GM13976 (cell line): ENCODE measurements around the gene SPTLC1.
"Not testable (repeated sequence)": the region's sequence is repeated elsewhere in the genome, so short reads cannot be mapped to it uniquely, and the experiment has no call there.

ENCODE experiments used
- DNase-seq: peaks from one replicate; pipeline ENCODE4 v3.0.0; 2012; ENCODE audit warnings: low spot score
- in situ Hi-C: fragments of 300-500 bp; cut with MboI; formaldehyde crosslinking; loops from one replicate; pipeline ENCODE4 v1.12.0; 2022; ENCODE audit warnings: low sequenced_read_pairs, mixed read lengths, inconsistent platforms; ENCODE audit not compliant: unreplicated experiment
- TF ChIP-seq, protein P1 (sequence below): IDR thresholded peaks from 2 replicates; pipeline ENCODE4 v1.5.1; 2012; ENCODE audit warnings: borderline replicate concordance, mild to moderate bottlenecking; ENCODE audit not compliant: insufficient read depth; ENCODE audit errors: extremely low read depth, missing control alignments, control extremely low read depth

The SPTLC1 gene

DNA sequence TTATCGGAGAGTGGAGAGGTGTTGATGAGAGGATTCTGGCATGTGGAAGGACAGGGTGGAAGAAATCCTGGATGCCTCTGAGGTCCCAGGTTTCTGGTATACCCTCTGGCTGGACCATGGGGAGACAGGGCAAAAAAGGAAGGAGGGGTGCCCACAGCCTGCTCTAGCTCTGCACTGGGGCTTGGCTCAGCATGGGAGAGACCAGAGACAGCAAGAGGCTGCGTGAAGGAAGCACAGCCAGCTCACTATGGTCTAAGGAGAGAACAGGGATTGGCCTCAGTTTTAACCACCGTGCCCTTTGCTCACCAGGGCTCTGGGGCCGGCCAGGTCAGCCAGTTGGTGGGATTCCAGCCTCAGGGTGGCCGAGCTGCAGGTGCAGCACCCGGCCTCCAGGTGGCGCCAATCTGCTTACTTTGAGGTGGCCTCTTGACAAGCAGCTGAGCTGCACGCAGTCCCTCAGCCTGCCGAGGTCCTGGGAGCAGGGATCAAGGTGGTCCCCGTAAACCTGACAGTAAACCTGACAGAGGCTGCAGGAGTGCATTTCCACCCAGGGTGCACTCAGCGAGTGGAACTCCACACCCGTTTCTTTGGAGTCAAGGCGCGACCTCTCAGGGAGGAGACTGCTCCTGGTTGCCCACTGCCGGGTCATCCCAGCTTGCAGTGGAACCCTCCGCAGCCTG is 25.0 kb upstream of the SPTLC1 start:
- in situ Hi-C loops, result loop anchor here (25.0 kb wide), 2 partner anchors 297 to 647 kb away; no protein-coding TSS in a partner anchor
- TF ChIP-seq, protein P1, sequence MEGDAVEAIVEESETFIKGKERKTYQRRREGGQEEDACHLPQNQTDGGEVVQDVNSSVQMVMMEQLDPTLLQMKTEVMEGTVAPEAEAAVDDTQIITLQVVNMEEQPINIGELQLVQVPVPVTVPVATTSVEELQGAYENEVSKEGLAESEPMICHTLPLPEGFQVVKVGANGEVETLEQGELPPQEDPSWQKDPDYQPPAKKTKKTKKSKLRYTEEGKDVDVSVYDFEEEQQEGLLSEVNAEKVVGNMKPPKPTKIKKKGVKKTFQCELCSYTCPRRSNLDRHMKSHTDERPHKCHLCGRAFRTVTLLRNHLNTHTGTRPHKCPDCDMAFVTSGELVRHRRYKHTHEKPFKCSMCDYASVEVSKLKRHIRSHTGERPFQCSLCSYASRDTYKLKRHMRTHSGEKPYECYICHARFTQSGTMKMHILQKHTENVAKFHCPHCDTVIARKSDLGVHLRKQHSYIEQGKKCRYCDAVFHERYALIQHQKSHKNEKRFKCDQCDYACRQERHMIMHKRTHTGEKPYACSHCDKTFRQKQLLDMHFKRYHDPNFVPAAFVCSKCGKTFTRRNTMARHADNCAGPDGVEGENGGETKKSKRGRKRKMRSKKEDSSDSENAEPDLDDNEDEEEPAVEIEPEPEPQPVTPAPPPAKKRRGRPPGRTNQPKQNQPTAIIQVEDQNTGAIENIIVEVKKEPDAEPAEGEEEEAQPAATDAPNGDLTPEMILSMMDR, result peak; percentile 99
- DNase-seq, result peak; percentile 86

DNA sequence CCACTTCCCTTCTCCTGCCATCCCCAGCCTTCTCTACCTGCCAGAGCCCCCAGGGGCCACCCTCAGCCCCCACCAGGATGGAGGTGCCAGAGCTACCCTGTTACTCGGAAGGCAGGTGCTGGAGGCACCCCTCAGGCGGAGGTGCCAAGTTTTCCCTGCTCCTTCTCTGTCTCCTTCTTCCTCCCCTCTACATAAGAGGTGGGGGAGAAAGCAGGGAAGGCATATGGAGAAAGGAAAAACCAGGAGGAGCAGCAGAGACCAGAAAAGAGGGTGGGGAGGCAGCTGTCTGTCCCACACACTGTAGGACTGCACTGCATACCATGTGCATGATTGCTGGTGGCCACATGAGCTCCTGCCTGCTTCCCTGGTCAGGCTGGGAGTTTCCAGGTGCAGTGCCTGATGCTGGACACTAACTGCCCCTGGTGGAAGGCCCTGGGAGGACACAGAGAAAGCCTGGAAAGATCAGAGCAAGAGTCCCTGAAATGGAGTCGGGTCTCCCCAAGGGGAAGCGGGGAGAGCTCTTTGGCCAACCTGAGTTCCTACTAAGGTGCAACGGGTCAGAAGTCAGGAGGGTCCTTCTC is 23.8 kb upstream of the SPTLC1 start:
- DNase-seq, result not testable (repeated sequence)
- in situ Hi-C loops, result loop anchor here (10.0 to 25.0 kb wide), 3 partner anchors 298 to 648 kb away; no protein-coding TSS in a partner anchor

DNA sequence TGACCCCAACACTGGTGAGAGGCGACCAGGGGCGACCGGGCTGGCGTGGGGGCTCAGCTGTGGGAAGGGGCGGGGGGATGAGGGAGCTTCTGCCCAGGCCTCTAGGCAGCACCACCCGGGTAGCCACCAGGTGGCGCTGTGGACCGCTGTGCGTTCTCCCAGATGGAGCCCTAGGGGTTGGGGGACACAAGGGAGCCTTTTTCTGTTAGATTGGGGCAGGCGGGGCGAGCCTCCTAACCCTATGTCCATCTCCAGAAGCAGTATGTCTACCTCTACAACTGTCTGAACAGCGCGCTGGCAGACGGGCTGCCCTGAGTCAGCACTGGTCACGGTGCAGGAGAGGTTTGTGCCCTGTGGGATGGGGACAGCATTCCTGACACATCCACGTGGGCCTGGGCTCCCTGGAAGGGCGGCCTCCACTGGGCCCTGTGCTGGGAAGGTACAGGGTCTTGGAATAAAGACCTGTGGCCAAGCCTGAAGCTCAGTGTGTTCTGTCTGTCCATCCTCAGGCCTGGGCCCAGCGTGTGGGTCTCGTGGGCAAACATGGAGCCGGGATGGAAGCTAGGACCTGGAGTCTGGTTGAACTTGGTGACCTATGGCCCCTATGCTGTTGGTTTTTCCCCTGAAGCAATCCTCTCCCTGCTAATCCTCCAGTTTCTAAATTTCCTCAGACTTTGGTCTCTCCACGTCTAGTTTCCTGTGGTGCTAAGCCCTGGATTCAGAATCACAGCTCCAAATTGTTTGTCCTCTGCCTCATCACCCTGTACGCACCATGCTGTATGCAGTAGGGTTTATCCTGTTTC is 23.1 kb upstream of the SPTLC1 start:
- TF ChIP-seq, protein P1, result peak; percentile 83
- in situ Hi-C loops, result loop anchor here (10.0 to 25.0 kb wide), 3 partner anchors 299 to 649 kb away; no protein-coding TSS in a partner anchor
- DNase-seq, result peak; percentile 81

DNA sequence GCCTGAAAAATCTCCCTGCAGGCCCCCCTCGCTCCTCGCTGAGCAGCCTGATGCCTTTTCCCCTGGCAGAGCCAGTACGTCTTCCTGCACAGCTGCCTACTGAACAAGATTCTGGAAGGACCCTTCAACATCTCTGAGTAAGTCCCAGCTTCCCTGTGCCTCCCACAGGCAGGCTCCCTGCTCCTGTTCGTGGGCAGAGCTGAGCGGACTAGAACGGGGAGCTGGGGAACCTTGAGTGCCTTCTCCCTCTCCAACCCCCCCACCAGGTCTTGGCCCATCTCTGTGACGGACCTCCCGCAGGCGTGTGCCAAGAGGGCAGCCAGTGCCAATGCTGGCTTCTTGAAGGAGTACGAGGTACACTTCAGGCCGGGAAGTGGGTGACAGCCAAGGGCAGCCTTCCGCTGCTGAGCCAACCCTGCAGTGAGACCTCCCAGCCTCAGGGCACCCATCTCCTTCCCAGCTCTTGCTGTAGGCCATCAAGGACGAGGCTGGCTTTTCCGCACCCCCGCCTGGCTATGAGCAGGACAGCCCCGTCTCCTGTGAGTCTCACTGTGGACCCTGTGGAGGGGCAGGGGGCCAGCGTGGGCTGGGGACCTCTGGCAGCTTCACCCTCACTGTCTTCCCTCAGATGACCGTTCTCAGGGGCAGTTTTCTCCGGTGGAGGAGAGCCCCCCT is 21.1 kb upstream of the SPTLC1 start:
- TF ChIP-seq, protein P1, result no peak
- no peak for DNase-seq
- in situ Hi-C loops, result loop anchor here (10.0 to 25.0 kb wide), 3 partner anchors 301 to 651 kb away; no protein-coding TSS in a partner anchor

DNA sequence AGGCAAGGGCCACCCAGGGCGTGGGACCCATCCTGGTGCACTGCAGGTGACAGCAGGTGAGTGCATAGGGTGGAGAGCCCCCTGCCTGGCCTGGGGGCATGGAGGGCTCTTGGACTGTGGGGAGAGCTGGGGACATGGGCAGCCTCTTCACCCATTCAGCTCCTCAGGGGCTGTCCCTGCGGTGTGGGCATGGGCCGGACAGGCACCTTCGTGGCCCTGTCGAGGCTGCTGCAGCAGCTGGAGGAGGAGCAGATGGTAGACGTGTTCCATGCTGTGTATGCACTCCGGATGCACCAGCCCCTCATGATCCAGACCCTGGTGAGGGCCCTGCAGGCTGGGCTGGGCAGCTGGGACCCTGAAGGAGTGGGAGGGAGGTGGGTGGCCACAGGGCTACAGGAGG is 20.4 kb upstream of the SPTLC1 start:
- no peak for DNase-seq
- in situ Hi-C loops, result loop anchor here (10.0 to 25.0 kb wide), 3 partner anchors 302 to 652 kb away; no protein-coding TSS in a partner anchor
- TF ChIP-seq, protein P1, result no peak

DNA sequence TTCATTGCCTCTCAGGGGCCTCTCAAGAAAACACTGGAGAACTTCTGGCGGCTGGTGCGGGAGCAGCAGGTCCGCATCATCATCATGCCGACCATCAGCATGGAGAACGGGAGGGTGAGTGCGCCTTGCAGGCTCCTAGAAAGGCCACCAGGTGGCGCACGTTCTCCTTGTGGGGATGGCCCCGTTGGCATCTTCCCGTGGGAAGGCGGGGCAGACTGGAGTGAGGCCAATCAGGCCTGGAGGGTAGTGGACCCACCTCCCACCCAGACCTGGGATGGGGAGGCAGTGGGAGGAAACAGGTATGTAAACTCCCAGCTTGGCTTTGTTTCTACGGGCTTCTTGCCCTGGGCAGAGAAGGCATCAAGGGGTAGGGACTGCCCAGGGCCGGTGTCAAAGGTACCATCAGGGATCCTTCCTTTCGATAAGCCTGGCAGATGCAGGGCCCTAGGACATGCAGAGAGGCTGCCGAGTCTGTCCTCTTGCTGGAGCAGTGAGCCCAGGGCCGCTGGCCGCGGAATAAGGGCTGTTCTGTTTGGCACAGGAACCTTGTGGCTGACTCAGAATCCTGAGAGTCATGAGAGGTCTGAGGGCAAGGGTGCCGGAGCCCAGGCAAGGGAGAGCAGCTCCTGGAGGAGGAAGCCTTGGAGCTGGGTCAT is 18.9 kb upstream of the SPTLC1 start:
- DNase-seq, result peak; percentile 84
- in situ Hi-C loops, result loop anchor here (10.0 to 25.0 kb wide), 3 partner anchors 303 to 653 kb away; no protein-coding TSS in a partner anchor
- TF ChIP-seq, protein P1, result peak; percentile 89

DNA sequence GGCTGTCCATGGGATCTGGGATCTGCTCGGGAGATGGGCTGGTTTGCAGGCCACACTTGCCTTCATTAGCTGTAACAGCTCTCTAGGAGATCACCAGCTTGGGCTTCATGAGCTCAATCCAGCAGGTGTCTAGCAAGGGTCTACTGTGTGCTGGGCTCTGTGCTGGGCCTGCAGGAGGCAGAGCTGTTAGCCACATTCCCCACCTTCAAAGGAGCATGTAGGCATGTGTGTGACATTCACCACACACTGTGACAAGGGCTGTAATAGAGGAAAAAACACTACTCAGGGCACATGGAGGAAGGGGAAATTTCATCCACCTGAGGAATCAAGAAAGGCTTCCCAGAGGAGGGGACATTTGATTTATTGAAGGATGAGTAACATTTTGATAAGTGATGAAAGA is 17.7 kb upstream of the SPTLC1 start:
- DNase-seq, result not testable (repeated sequence)
- in situ Hi-C loops, result loop anchor here (10.0 to 25.0 kb wide), 3 partner anchors 304 to 654 kb away; no protein-coding TSS in a partner anchor
